Dedifferentiated amniotic fluid mesenchymal stem cell (primary cell): ENCODE data around the gene PLEKHH2.

Experiments
- DNase-seq: peaks from one replicate; pipeline ENCODE4 v3.0.0-alpha.2; 2016; ENCODE audit errors: extremely low spot score

Gene PLEKHH2

GRCh38 chr2:43762286-43762685 lies 125.2 kb downstream of the PLEKHH2 start:
- DNase-seq: no peak

GRCh38 chr2:43763091-43763490 lies 126.0 kb downstream of the PLEKHH2 start:
- DNase-seq: no peak

- DNase-seq: peak; percentile 19
Observed at GRCh38 chr2:43764086-43764705, 127.1 kb downstream of the PLEKHH2 start.

DNA sequence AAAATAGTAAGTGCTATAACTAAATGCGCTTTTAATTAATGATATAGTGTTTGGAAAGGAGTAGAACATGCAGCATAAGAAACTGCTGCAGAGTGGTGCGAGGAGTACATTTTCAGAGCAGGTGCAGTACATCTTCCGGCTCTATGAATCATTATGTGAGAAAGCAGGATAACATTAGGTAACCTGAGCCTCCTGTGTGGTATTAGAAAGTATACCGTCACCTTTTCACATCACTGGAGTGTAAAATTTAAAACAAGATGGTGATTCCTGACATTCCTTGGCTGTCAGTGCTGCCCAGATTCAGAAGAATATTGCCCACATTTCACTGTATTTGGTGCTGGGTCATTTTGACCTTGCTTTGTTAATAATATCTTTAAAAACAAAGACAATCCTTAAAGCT lies 128.9 kb downstream of the PLEKHH2 start:
- no peak for DNase-seq

DNA sequence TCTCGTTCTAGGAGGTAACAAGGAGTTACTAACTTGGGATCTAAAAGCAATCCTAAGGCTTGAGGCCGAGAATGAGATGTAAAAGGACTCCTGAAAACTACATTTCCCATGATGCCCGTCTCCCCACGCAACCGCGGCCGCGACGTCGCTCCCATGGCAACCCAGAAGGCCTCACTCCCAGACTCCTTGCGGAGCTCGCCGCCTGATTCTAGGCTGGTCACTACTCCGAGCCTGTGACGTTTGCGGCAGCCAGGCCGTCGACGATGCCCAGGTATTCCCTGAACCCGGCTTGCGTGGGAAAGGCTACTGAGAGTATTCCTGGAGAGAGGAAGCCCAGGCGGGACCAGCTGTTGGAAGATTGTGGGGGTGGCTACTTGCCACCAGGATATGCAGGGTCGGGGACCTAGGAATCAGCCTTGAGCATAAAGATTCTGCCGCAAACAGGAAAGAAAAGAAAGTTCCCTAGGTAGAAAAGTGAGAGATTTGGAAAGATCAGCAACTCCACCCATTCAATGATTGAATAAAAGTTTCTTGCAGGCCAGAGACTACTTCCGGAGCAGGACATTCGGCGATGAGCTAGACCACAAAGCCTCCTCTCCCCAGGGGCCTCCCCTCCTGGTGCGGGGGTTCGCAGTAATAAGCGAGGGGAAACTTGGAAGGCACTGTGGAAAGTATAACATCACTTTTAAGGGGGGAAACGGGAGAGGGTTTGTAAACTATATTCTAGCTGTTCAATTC lies 137.0 kb downstream of the PLEKHH2 start, which contains the start of gene DYNC2LI1:
DYNC2LI1 (plus strand) TSS at position 164 of the 738 bp plus-strand sequence; CDS start at position 264, 100 bp downstream.
- DNase-seq: peak; percentile 94

DNA sequence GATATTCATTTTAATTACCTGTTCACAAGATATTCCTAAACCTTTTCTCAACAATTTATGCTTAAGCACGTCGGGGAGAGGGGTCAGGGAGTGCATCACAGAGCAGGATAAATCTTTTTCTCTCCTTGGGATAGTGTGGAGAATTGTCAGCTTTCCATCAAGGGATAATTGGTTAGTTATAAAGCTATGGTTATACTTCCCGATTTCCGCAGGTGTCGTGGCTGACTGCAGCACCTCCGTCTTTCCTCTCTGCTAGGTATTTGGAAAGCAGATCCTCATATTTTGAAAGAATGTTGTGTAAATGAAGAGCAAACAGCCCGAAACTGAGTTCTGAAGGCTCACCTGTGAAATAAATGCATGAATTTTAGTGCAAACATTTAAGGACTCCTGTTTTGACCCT lies 137.6 kb downstream of the PLEKHH2 start:
- no peak for DNase-seq

GRCh38 chr2:43776324-43776723 lies 139.3 kb downstream of the PLEKHH2 start:
- no peak for DNase-seq

- DNase-seq: no peak
Observed at GRCh38 chr2:43777306-43777926, 140.4 kb downstream of the PLEKHH2 start.

GRCh38 chr2:43778233-43778632 lies 141.2 kb downstream of the PLEKHH2 start:
- DNase-seq: no peak

GRCh38 chr2:43787895-43788294 lies 150.8 kb downstream of the PLEKHH2 start:
- DNase-seq: no peak

DNA sequence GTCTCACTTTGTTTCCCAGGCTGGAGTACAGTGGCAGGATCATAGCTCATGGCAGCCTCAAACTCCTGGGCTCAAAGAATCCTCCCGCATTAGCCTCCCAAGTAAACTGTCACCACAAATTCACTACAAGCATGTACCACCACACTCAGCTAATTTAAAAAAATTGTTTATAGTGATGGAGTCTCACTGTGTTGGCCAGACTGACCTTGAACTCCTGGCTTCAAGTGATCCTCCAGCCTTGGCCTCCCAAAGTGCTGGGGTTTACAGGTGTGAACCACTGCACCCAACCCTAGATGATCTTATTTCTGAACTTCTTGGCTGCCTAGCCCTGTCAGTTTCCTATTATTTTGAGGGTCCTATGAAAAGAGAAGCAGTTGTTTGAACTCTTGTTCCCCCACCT lies 151.6 kb downstream of the PLEKHH2 start:
- no peak for DNase-seq

GRCh38 chr2:43790147-43790546 lies 153.1 kb downstream of the PLEKHH2 start:
- DNase-seq: no peak

- DNase-seq: no peak
Observed at GRCh38 chr2:43791035-43791765, 154.1 kb downstream of the PLEKHH2 start.

- DNase-seq: no peak
Observed at GRCh38 chr2:43792653-43793052, 155.6 kb downstream of the PLEKHH2 start.

DNA sequence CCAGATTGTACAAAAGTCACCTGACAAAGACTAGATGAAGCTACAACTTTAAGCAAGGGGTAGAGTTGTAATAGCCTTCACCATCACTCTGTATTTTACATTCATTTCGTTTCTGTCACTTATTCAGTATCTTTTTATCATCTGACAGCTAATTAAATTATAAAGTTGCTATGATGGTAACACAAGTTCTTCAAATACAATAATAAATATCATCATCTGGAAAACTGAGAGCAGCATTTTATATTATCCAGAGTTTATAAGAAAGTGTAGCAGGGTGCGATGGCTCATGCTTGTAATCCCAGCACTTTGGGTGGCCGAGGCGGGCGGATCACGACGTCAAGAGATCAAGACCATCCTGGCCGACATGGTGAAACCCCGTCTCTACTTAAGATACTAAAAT lies 157.9 kb downstream of the PLEKHH2 start:
- DNase-seq: no peak

GRCh38 chr2:43796206-43796605 lies 159.1 kb downstream of the PLEKHH2 start:
- no peak for DNase-seq

GRCh38 chr2:43798300-43798699 lies 161.2 kb downstream of the PLEKHH2 start:
- no peak for DNase-seq

- no peak for DNase-seq
Observed at GRCh38 chr2:43800894-43801293, 163.8 kb downstream of the PLEKHH2 start.

GRCh38 chr2:43802135-43802534 lies 165.1 kb downstream of the PLEKHH2 start:
- DNase-seq: no peak

DNA sequence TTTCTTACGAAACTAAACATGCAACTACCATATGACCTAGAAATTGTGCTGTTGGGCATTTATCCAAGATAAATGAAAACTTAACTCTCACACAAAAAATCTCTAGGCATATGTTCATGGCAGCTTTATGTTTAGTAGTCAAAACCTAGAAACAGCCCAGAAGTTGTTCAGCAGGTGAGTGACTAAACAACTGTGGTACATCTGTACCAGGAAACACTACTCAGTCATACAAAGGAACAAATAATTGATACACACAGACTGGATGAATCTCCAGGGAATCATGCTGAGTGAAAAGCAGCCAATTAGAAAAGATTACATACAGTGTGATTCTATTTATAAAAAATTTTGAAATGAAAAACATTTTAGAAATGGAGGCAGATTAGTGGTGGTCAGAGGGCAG lies 166.1 kb downstream of the PLEKHH2 start:
- DNase-seq: no peak

GRCh38 chr2:43806719-43807031 lies 169.6 kb downstream of the PLEKHH2 start:
- DNase-seq: no peak

GRCh38 chr2:43810452-43810851 lies 173.4 kb downstream of the PLEKHH2 start:
- no peak for DNase-seq
